Ovary (tissue), 9 donors: ENCODE results near the gene RBM26. TPM values are rescaled to one million over a fixed set of nuclear protein-coding genes. Genes with fewer than 3 reads are reported as not detected.

Source experiments
- DNase-seq, 5 donors: peaks; one replicate each; pipeline ENCODE4 v3.0.0-alpha.2; 2019 to 2020
- H3K27ac ChIP-seq, 2 donors: fragments of 200-600 bp; one replicate each; pipeline versions ENCODE4 v1.5.1 to v1.8.0; 2019 to 2022
- H3K27me3 ChIP-seq: fragments of 200-600 bp; one replicate; pipeline ENCODE4 v1.8.0; 2022
- H3K36me3 ChIP-seq: fragments of 200-600 bp; sonication (generic); one replicate; pipeline ENCODE4 v1.5.1; 2019
- H3K4me1 ChIP-seq: one replicate; pipeline ENCODE4 v1.8.1; 2013; ENCODE audit warnings: mild to moderate bottlenecking, moderate library complexity; ENCODE audit not compliant: insufficient read depth
- H3K4me3 ChIP-seq: fragments of 200-600 bp; sonication (generic); one replicate; pipeline ENCODE4 v1.5.1; 2017
- H3K9me3 ChIP-seq, 2 donors: fragments of 200-600 bp in 1 of 2; sonication (generic) in 1 of 2; one replicate each; pipeline versions ENCODE4 v1.5.1 to v1.8.1; 2013 to 2019; ENCODE audit warnings: mild to moderate bottlenecking in 1 of 2, moderate library complexity in 1 of 2
- CTCF ChIP-seq, 3 donors: fragments of 450-650 bp in 2 of 3; fragments of 200-600 bp in 1 of 3; IDR thresholded peaks; one replicate each; pipeline versions ENCODE4 v1.5.1 to v1.8.0; 2016 to 2022; ENCODE audit warnings: antibody characterized with exemption in 3 of 3, mild to moderate bottlenecking in 1 of 3
- EP300 ChIP-seq: sonication (generic); formaldehyde crosslinking; IDR thresholded peaks from one replicate; pipeline ENCODE4 v1.6.1; 2017; ENCODE audit warnings: antibody characterized with exemption
- POLR2A ChIP-seq: fragments of 450-650 bp; IDR thresholded peaks from one replicate; pipeline ENCODE4 v1.6.1; 2017; ENCODE audit warnings: antibody characterized with exemption, mild to moderate bottlenecking, moderate library complexity
- WGBS, 3 donors: extraction: QIAGEN DNeasy Blood & Tissue Kit in 1 of 3; methylation state at CpG; one replicate each; pipeline versions ENCODE4 v1.1.5 to v1.1.7; 2013 to 2017; 5-methylcytosine and 5-hydroxymethylcytosine counted together
- intact Hi-C, 4 donors: fragments of 100-400 bp; cut with DNase I; formaldehyde crosslinking; loops; one replicate each; pipeline versions ENCODE4 v1.11.0 to v1.15.1; 2022 to 2023
- polyA plus RNA-seq, 2 donors: library from polyadenylated mRNA; stranded (reverse); fragments of 200-250 nt in 1 of 2; fragments of 350-450 nt in 1 of 2; fragmentation: Illumina TruSeq in 1 of 2; extraction: RNeasy Lipid Tissue Mini Kit (QIAGEN cat#74804) in 1 of 2; gene quantifications; one replicate each; pipeline ENCODE4 v1.2.3, GENCODE V29; 2013 to 2014
- total RNA-seq, 7 donors: library from RNA; depleted of rRNA in 2 of 7; stranded (reverse); fragments of >200 nt in 2 of 7; fragmentation: NEBNext Ultra II Directional in 3 of 7; extraction: Animal tissue kit (Norgen Biotek cat#: 25700) in 3 of 7; gene quantifications; one replicate each; pipeline versions ENCODE4 v1.1.0 to v1.2.4, GENCODE V29; 2016 to 2023
- donor health status: DM: no; HTN: no; CAD: no; lungs with moderate emphysema.
- donor health status: DM: no; HTN: no; CAD: no.
- donor health status: Bipolar disorder and iron deficiency.
- donor health status: DM: yes; HTN: yes; CAD: no.
- donor health status: DM: no; HTN: no; CAD: no.
- donor health status: DM: yes; HTN: yes; CAD: no.

RBM26 gene
- total and polyA plus RNA-seq, 9 donors: 19.0 to 52.9 (median 39.4) TPM

- Histone ChIP-seq H3K4me3 (no peak overlapping the region), H3K36me3 (no peaks in the 10 kb centered on the region), H3K27ac (no peak overlapping the region), H3K9me3 (no peaks in the 10 kb centered on the region), H3K4me1 (no peaks in the 10 kb centered on the region), H3K27me3 (no peaks in the 10 kb centered on the region)
- TF ChIP-seq EP300 (no peak), POLR2A (no peak), CTCF (IDR thresholded peaks at IDR 0.05) (no peak)
- 86 to 87% (median 87%) methylated on average over 12 of the region's 12 CpGs for WGBS, 3 donors
- peak in 1 of 5 donors; percentile 4 for DNase-seq
- intact Hi-C loops: no loop called here
Observed at GRCh38 chr13:79336966-79337365, 69.1 kb downstream of the RBM26 start.

- DNase-seq: no peak
- Histone ChIP-seq H3K4me3 (no peak overlapping the region), H3K27ac (no peak overlapping the region), H3K27me3 (no peaks in the 10 kb centered on the region), H3K36me3 (no peaks in the 10 kb centered on the region), H3K9me3 (no peaks in the 10 kb centered on the region), H3K4me1 (no peaks in the 10 kb centered on the region)
- no peak for TF ChIP-seq POLR2A
- TF ChIP-seq CTCF (IDR thresholded peaks at IDR 0.05): no peak
- TF ChIP-seq EP300: no peak
- 89 to 96% (median 93%) methylated on average over 1 of the region's 1 CpG for whole genome bisulfite sequencing, 3 donors
- intact Hi-C loops: no loop called here
Observed at GRCh38 chr13:79328510-79328909, 77.5 kb downstream of the RBM26 start.

GRCh38 chr13:79320433-79320832, 85.6 kb downstream of the RBM26 start:
- 96 to 100% (median 97%) methylated on average over 1 of the region's 1 CpG for WGBS, 3 donors
- no peaks in the 10 kb centered on the region for H3K9me3 ChIP-seq
- H3K4me1 ChIP-seq: no peaks in the 10 kb centered on the region
- no peaks in the 10 kb centered on the region for H3K27me3 ChIP-seq
- DNase-seq: no peak
- H3K4me3 ChIP-seq: no peak overlapping the region
- H3K36me3 ChIP-seq: no peaks in the 10 kb centered on the region
- TF ChIP-seq POLR2A (no peak), CTCF (IDR thresholded peaks at IDR 0.05) (no peak), EP300 (no peak)
- intact Hi-C loops: no loop called here
- no peak overlapping the region for H3K27ac ChIP-seq

GRCh38 chr13:79318664-79319063, 87.4 kb downstream of the RBM26 start:
- DNase-seq: no peak
- 74 to 84% (median 79%) methylated on average over 4 of the region's 4 CpGs for WGBS, 3 donors
- H3K4me1 ChIP-seq: no peaks in the 10 kb centered on the region
- intact Hi-C loops: no loop called here
- TF ChIP-seq CTCF (IDR thresholded peaks at IDR 0.05): no peak
- no peak for TF ChIP-seq POLR2A
- no peak for TF ChIP-seq EP300
- no peaks in the 10 kb centered on the region for H3K36me3 ChIP-seq
- H3K27ac ChIP-seq: no peak overlapping the region
- no peaks in the 10 kb centered on the region for H3K27me3 ChIP-seq
- H3K9me3 ChIP-seq: no peaks in the 10 kb centered on the region
- no peak overlapping the region for H3K4me3 ChIP-seq

- no peak for DNase-seq
- intact Hi-C loops: no loop called here
- Histone ChIP-seq H3K4me3 (no peak overlapping the region), H3K36me3 (no peaks in the 10 kb centered on the region), H3K27me3 (no peaks in the 10 kb centered on the region), H3K27ac (no peak overlapping the region), H3K4me1 (no peaks in the 10 kb centered on the region), H3K9me3 (no peaks in the 10 kb centered on the region)
- no peak for TF ChIP-seq CTCF (IDR thresholded peaks at IDR 0.05)
- no peak for TF ChIP-seq POLR2A
- no peak for TF ChIP-seq EP300
- 83 to 94% (median 90%) methylated on average over 2 of the region's 2 CpGs for WGBS, 3 donors
Observed at GRCh38 chr13:79317856-79318255, 88.2 kb downstream of the RBM26 start.
